Kidney epithelial cell (primary cell): ENCODE results near the gene CD68. TPM values are rescaled to one million over a fixed set of nuclear protein-coding genes. Genes with fewer than 3 reads are reported as not detected.
A peak's percentile ranks its signal among the peaks of the same experiment; 100 is the strongest.

ENCODE experiments used
- DNase-seq: peaks from one replicate; pipeline ENCODE4 v3.0.0-alpha.2; 2010; ENCODE audit warnings: low read depth
- H3K27me3 ChIP-seq: 2 replicates; pipeline ENCODE4 v1.6.0; 2011; ENCODE audit warnings: low read length; ENCODE audit not compliant: control insufficient read depth, insufficient read depth
- H3K36me3 ChIP-seq: 2 replicates; pipeline ENCODE4 v1.5.1; 2011; ENCODE audit warnings: low read length; ENCODE audit not compliant: control insufficient read depth, insufficient read depth
- H3K4me3 ChIP-seq: 2 replicates; pipeline ENCODE4 v1.5.1; 2011; ENCODE audit warnings: low read depth, mild to moderate bottlenecking, control low read depth, low read length
- CTCF ChIP-seq: IDR thresholded peaks from 2 replicates; pipeline ENCODE4 v1.5.1; 2011; ENCODE audit warnings: mild to moderate bottlenecking, moderate library complexity, low read length, control low read depth, inconsistent platforms; ENCODE audit not compliant: insufficient read depth, poor library complexity, severe bottlenecking
- total RNA-seq: library from RNA; depleted of rRNA; stranded (reverse); fragments of >200 nt; gene quantifications from 2 replicates; pipeline ENCODE4 v1.2.3, GENCODE V29; 2015

Gene CD68
- total RNA-seq, 1 donor from 2014 or later = 7.4 TPM

GRCh38 chr17:7613769-7614424 lies 34.5 kb downstream of the CD68 start:
- no peak for DNase-seq

GRCh38 chr17:7614425-7615264 lies 35.2 kb downstream of the CD68 start, which contains the start of gene FXR2:
Gene FXR2 (minus strand): TSS chr17:7614897. CDS start chr17:7614532, 365 bp downstream.
- H3K36me3 ChIP-seq = no peaks in the 10 kb centered on the region
- TF ChIP-seq CTCF = peak; percentile 70
- H3K4me3 ChIP-seq = peak within 1 kb of the TSS; percentile 76
- peak; percentile 96 for DNase-seq
- H3K27me3 ChIP-seq = no peaks in the 10 kb centered on the region

More at GRCh38 chr17:7613769-7614424, 34.5 kb downstream of the CD68 start:
- Histone ChIP-seq H3K27me3 (no peaks in the 10 kb centered on the region), H3K36me3 (no peaks in the 10 kb centered on the region), H3K4me3 (peak overlapping the region; percentile 76)
- TF ChIP-seq CTCF = no peak

GRCh38 chr17:7615265-7615747 lies 35.9 kb downstream of the CD68 start:
- no peak for DNase-seq
- peak overlapping the region; percentile 32 for H3K4me3 ChIP-seq
- no peaks in the 10 kb centered on the region for H3K27me3 ChIP-seq
- TF ChIP-seq CTCF = no peak
- no peaks in the 10 kb centered on the region for H3K36me3 ChIP-seq

DNA sequence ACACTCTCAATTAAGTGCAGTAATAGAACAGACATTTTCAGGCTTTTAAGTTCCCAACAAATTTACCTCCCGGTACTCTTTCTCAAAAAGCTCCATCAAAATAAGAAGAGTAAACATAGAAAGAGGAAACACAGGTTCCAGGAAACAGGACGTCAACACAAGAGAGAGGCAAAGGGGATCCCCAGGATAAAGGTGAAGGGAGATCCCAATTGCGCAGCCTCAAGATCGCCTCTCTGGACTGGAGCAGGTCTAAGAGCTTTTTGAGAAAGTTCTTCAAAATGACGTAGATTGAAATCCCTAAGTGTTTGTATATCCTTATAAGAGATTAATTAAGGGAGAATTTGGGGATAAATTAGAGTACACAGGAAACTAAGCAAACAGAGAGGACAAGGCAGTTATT lies 39.2 kb downstream of the CD68 start:
- no peak for TF ChIP-seq CTCF
- no peak for DNase-seq
- Histone ChIP-seq H3K36me3 (no peaks in the 10 kb centered on the region), H3K27me3 (no peaks in the 10 kb centered on the region), H3K4me3 (no peak overlapping the region)

DNA sequence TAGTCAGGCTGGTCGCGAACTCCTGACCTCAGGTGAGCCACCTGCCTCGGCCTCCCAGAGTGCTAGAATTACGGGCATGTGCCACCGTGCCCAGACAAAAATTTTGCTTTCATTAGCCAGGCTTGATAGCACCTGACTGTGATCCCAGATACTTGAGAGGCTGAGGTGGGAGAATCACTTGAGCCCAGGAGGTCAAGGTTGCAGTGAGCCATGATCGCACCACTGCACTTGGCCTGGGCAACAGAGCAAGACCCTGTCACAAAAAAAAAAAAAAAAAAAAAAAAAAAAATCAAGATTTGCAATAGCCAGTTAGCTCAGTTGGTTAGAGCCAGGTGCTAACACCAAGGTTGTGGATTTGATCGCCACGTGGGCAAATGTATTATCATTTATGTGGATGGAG lies 41.4 kb downstream of the CD68 start:
- no peak overlapping the region for H3K4me3 ChIP-seq
- no peaks in the 10 kb centered on the region for H3K36me3 ChIP-seq
- DNase-seq = no peak
- TF ChIP-seq CTCF = no peak
- H3K27me3 ChIP-seq = no peaks in the 10 kb centered on the region
